GM06990 (cell line): ENCODE data around the gene TVP23A.

Experiments
- DNase-seq: peaks from one replicate; pipeline ENCODE4 v3.0.0-alpha.2; 2011; ENCODE audit not compliant: insufficient read length; ENCODE audit errors: extremely low read depth
- H3K27me3 ChIP-seq: replicated peaks from 2 replicates; pipeline ENCODE4 v1.6.0; 2011; ENCODE audit warnings: low read length; ENCODE audit not compliant: control insufficient read depth, insufficient read depth
- H3K36me3 ChIP-seq: 2 replicates; pipeline ENCODE4 v1.5.1; 2011; ENCODE audit warnings: low read length; ENCODE audit not compliant: control insufficient read depth, insufficient read depth
- H3K4me3 ChIP-seq: replicated peaks from 2 replicates; pipeline ENCODE4 v1.5.1; 2011; ENCODE audit warnings: low read depth, mild to moderate bottlenecking, control low read depth, low read length
- TF ChIP-seq, protein P1 (sequence below): IDR thresholded peaks from 2 replicates; pipeline ENCODE4 v1.5.1; 2011; ENCODE audit warnings: low read length, control low read depth, mild to moderate bottlenecking, inconsistent platforms; ENCODE audit not compliant: insufficient read depth, poor library complexity, severe bottlenecking

TVP23A gene

DNA sequence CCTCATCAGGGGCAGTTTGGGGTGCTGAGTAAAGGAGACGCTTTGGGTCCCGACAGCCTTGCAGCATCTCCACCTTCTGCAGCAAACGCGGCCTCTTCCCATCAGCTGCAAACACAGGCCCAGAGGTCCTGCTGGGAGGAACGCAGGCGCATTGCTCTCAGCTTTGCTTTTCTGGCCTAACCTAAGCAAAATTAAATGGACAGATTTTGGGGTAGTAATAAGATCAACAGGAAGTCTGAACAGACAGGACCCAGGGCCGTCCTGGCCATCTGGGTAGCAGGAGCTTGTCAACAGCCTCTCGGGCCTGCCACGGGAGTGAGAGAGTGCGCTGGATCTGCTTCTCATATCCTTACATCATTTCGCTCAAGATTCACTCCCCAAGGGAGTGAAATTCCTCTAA lies 67.8 kb downstream of the TVP23A start:
- H3K36me3 ChIP-seq, result peaks cover 3% of the 10 kb centered on the region
- TF ChIP-seq, protein P1, sequence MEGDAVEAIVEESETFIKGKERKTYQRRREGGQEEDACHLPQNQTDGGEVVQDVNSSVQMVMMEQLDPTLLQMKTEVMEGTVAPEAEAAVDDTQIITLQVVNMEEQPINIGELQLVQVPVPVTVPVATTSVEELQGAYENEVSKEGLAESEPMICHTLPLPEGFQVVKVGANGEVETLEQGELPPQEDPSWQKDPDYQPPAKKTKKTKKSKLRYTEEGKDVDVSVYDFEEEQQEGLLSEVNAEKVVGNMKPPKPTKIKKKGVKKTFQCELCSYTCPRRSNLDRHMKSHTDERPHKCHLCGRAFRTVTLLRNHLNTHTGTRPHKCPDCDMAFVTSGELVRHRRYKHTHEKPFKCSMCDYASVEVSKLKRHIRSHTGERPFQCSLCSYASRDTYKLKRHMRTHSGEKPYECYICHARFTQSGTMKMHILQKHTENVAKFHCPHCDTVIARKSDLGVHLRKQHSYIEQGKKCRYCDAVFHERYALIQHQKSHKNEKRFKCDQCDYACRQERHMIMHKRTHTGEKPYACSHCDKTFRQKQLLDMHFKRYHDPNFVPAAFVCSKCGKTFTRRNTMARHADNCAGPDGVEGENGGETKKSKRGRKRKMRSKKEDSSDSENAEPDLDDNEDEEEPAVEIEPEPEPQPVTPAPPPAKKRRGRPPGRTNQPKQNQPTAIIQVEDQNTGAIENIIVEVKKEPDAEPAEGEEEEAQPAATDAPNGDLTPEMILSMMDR, result no peak
- no peak overlapping the region for H3K4me3 ChIP-seq
- H3K27me3 ChIP-seq, result no peaks in the 10 kb centered on the region
- DNase-seq, result no peak

DNA sequence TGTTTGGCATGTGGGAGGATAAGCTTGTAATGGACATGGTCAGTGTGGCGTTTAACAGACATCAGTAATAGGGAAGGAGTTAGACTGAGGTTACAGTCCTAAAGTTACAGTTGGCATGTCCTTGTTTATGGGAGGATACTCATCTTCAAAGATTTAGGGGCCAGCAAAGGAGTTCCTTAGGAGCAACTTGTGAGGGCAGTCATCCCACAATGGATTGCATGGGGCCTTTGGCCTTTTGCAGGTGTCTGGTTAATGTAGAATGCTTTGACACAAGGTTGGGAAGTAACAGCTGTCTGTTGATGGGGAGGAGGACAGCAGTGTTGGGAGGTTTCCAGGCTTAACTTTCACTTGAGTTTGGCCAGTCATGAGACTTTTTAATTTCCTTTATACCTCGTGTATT lies 72.8 kb downstream of the TVP23A start:
- TF ChIP-seq, protein P1, result no peak
- no peak for DNase-seq
- Histone ChIP-seq H3K27me3 (no peaks in the 10 kb centered on the region), H3K4me3 (no peak overlapping the region), H3K36me3 (peaks cover 3% of the 10 kb centered on the region)

DNA sequence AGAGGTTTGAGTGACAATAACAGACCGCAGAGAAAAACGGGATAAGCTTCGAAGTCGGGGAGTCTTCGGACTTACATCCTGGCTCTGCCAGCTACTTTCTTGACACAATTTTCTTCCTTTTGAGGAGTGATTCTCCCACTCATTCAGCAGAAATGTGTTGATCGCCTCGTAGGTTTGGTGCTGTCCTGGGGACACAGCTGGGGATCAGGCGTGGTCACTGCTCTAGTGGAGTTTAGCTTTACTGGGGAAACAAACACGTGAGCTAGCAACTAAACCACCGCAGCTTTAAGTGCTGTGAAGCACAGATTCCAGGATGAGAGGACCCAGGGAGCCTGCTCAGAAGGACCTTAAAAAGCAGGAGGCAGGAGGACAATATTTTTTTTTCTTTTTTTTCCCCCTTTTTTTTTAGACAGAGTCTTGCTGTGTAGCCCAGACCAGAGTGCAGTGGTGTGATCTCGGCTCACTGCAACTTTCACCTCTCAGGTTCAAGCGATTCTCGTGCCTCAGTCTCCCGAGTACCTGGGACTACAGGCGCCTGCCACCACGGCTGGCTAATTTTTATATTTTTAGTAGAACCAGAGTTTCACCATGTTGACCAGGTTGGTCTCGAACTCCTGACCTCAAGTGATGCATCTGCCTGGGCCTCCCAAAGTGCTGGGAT lies 74.1 kb downstream of the TVP23A start:
- TF ChIP-seq, protein P1, result no peak
- peak overlapping the region; percentile 69 for H3K4me3 ChIP-seq
- H3K27me3 ChIP-seq, result no peaks in the 10 kb centered on the region
- no peak for DNase-seq
- peaks cover 3% of the 10 kb centered on the region for H3K36me3 ChIP-seq

DNA sequence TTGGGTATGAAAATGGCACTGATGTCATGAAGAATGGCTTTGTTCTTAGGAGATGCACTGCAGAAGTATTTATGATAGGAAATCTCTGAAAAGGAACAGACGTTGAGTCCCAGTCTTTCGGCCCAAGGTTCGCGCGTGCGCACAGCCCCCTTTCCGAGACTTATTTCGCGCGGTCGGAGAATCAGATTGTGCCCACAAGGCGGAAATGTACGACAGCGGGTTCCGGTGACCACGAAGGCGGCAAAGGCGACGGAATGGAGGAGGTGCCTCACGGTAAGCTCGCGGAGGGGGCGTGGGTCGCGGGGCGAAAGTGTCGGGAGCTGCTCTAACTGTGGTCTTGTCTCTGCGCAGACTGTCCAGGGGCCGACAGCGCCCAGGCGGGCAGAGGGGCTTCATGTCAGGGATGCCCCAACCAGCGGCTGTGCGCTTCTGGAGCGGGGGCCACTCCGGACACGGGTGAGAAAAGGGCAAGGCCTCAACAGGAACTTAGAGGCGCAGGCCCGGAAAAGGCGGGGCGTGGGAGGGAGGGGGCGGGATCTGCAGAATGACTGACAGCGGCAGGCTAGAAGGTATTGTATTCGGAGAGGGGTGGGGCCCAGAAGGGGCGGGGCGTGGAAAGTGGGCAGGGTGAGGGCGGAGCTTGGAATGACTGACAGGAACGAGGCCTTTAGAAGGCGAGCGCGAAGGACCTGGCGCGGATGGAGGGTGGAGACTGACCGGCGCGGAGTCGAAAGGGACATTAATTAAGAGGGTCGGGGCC lies 74.8 kb downstream of the TVP23A start, which contains the start of gene NUBP1:
TSS of gene NUBP1 (plus strand) at position 233 of the 760 bp plus-strand sequence. CDS start at position 255, 22 bp downstream.
- H3K4me3 ChIP-seq, result peak within 1 kb of the TSS; percentile 70
- TF ChIP-seq, protein P1, result no peak
- H3K36me3 ChIP-seq, result no peaks in the 10 kb centered on the region; the same call in none of the 2 replicates
- peak; percentile 100 for DNase-seq
- no peaks in the 10 kb centered on the region for H3K27me3 ChIP-seq

DNA sequence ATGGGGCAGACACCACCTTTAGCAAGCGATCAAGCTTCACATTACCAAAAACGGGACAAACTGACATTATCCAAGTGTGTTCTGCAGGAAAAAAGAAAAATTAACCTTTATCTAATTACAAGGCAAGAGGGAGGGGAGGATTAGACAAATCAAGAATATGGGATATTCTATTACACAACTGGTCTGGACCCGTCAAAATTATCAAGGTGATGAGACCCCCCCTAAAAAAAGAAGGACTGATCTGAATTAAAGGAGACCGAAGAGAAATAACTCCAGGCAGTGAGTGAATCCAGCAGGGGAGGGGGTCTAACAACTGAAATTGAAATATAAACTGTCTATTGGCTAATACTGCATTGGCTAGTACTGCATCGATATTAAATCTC lies 75.4 kb downstream of the TVP23A start:
- DNase-seq, result no peak
- Histone ChIP-seq H3K27me3 (no peaks in the 10 kb centered on the region), H3K4me3 (peak overlapping the region; percentile 70), H3K36me3 (no peaks in the 10 kb centered on the region; the same call in none of the 2 replicates)
- TF ChIP-seq, protein P1, result no peak
